K562 (cell line): Measurements from ENCODE around the gene ZMAT2. TPM values are rescaled to one million over a fixed set of nuclear protein-coding genes. Genes with fewer than 3 reads are reported as not detected.

Source experiments
- DACH1 ChIP-seq: fragments of 450-650 bp; IDR thresholded peaks from 2 replicates; pipeline ENCODE4 v1.6.1; 2018; ENCODE audit not compliant: partially characterized antibody
- ETS1 ChIP-seq: conservative IDR thresholded peaks from 2 replicates; pipeline ENCODE4 v1.6.1; 2011; ENCODE audit warnings: low read depth, mild to moderate bottlenecking, low read length; ENCODE audit not compliant: control insufficient read depth
- FOXA3 ChIP-seq, 2 experiments: fragments of 450-650 bp in 1 of 2; sonication (generic) in 1 of 2; formaldehyde crosslinking; IDR thresholded peaks in 1 of 2; conservative IDR thresholded peaks in 1 of 2; 2 replicates each; pipeline versions ENCODE4 v1.4.0 to v1.8.0; 2020 to 2022; ENCODE audit warnings: mild to moderate bottlenecking in 2 of 2, missing genetic modification reagents in 1 of 2
- HNRNPH1 ChIP-seq: fragments of 200-400 bp; formaldehyde crosslinking; optimal IDR thresholded peaks from 2 replicates; pipeline ENCODE3; 2017; ENCODE audit warnings: low read depth, mild to moderate bottlenecking, low read length, moderate library complexity
- HNRNPLL ChIP-seq: fragments of 200-400 bp; formaldehyde crosslinking; IDR thresholded peaks from 2 replicates; pipeline ENCODE4 v1.6.1; 2017; ENCODE audit warnings: low read length, low read depth, mild to moderate bottlenecking; ENCODE audit not compliant: poor library complexity, severe bottlenecking
- LCOR ChIP-seq: sonication (generic); formaldehyde crosslinking; IDR thresholded peaks from 2 replicates; pipeline ENCODE4 v1.8.0; 2022; ENCODE audit warnings: mild to moderate bottlenecking, missing genetic modification reagents
- NBN ChIP-seq: fragments of 450-650 bp; IDR thresholded peaks from 2 replicates; pipeline ENCODE4 v1.6.1; 2016; ENCODE audit warnings: low read depth, mild to moderate bottlenecking
- NR2F6 ChIP-seq: fragments of 450-650 bp; formaldehyde crosslinking; IDR thresholded peaks from 2 replicates; pipeline ENCODE4 v1.4.0; 2020; ENCODE audit warnings: mild to moderate bottlenecking
- NR4A1 ChIP-seq, 2 experiments: fragments of 250-450 bp in 1 of 2; fragments of 450-650 bp in 1 of 2; sonication (Bioruptor Pico) in 1 of 2; IDR thresholded peaks; 2 replicates each; pipeline versions ENCODE4 v1.4.0 to v1.6.1; 2016 to 2020; ENCODE audit warnings: mild to moderate bottlenecking in 2 of 2, missing compliant biosample characterization in 1 of 2, missing genetic modification characterization in 1 of 2, moderate library complexity in 1 of 2
- POLR2AphosphoS5 ChIP-seq: IDR thresholded peaks from 2 replicates; pipeline ENCODE4 v1.6.1; 2011; ENCODE audit warnings: mild to moderate bottlenecking, low read depth, low read length, moderate library complexity; ENCODE audit not compliant: control insufficient read depth, insufficient read depth
- PTBP1 ChIP-seq: fragments of 200-400 bp; formaldehyde crosslinking; IDR thresholded peaks from 2 replicates; pipeline ENCODE4 v1.6.1; 2017; ENCODE audit warnings: low read depth, low read length
- SMARCE1 ChIP-seq: fragments of 450-650 bp; IDR thresholded peaks from 2 replicates; pipeline ENCODE4 v1.7.1; 2016; ENCODE audit warnings: mild to moderate bottlenecking
- SMC3 ChIP-seq: conservative IDR thresholded peaks from 2 replicates; pipeline ENCODE4 v1.6.1; 2011; ENCODE audit warnings: low read depth, low read length, improper control_type of control experiment; ENCODE audit not compliant: insufficient read depth
- SP2 ChIP-seq: IDR thresholded peaks from 2 replicates; pipeline ENCODE4 v1.6.1; 2011; ENCODE audit warnings: mild to moderate bottlenecking, low read depth, low read length, moderate library complexity; ENCODE audit not compliant: poor library complexity, severe bottlenecking; ENCODE audit errors: extremely low read depth
- SPI1 ChIP-seq: IDR thresholded peaks from 2 replicates; pipeline ENCODE4 v1.6.1; 2011; ENCODE audit warnings: low read depth, low read length, control low read depth, borderline replicate concordance
- XRCC3 ChIP-seq: fragments of 450-650 bp; IDR thresholded peaks from 2 replicates; pipeline ENCODE4 v1.6.1; 2017; ENCODE audit warnings: mild to moderate bottlenecking, moderate library complexity
- XRCC5 ChIP-seq: fragments of 200-400 bp; formaldehyde crosslinking; IDR thresholded peaks from 2 replicates; pipeline ENCODE4 v1.6.1; 2017; ENCODE audit warnings: low read depth, mild to moderate bottlenecking, low read length
- ZC3H8 ChIP-seq: fragments of 450-650 bp; IDR thresholded peaks from 2 replicates; pipeline ENCODE4 v1.6.1; 2017
- ZNF316 ChIP-seq: fragments of 450-650 bp; IDR thresholded peaks from 2 replicates; pipeline ENCODE4 v1.6.1; 2016
- ZNF431 ChIP-seq: sonication (generic); formaldehyde crosslinking; IDR thresholded peaks from 2 replicates; pipeline ENCODE4 v1.8.0; 2022; ENCODE audit warnings: mild to moderate bottlenecking, missing genetic modification reagents
- ZSCAN32 ChIP-seq: fragments of 450-650 bp; formaldehyde crosslinking; IDR thresholded peaks from 2 replicates; pipeline ENCODE4 v1.4.0; 2020; ENCODE audit warnings: mild to moderate bottlenecking, moderate library complexity
- polyA plus RNA-seq, 8 experiments: library from polyadenylated mRNA; depleted of rRNA in 4 of 8; stranded (reverse) in 5 of 8; unstranded in 3 of 8; fragments of >200 nt; fragmentation: Nextera tagmentation in 2 of 8; fragmentation: Illumina TruSeq in 1 of 8; extraction: Ambion mirVana in 2 of 8; extraction: Trizol in 1 of 8; gene quantifications; 2 replicates each; pipeline versions ENCODE4 v1.2.1 to v1.2.3, GENCODE V29; 2011 to 2014; ENCODE audit warnings: inconsistent platforms in 1 of 8, missing spikeins in 1 of 8
- total RNA-seq, 7 experiments: library from RNA; depleted of rRNA in 6 of 7; stranded (reverse); fragments of >200 nt in 6 of 7; fragmentation: Illumina TruSeq in 2 of 7; extraction: Trizol in 2 of 7; gene quantifications; 2 replicates each; pipeline versions ENCODE4 v1.2.1 to v1.2.3, GENCODE V29; 2011 to 2021; ENCODE audit warnings: low replicate concordance in 1 of 7
- TF ChIP-seq, protein P1 (sequence below): fragments of 150-350 bp; conservative IDR thresholded peaks from 2 replicates; pipeline ENCODE4 v1.6.1; 2014; ENCODE audit warnings: low read length
- TF ChIP-seq, protein P2 (sequence below): sonication (generic); formaldehyde crosslinking; IDR thresholded peaks from 2 replicates; pipeline ENCODE4 v1.8.1; 2023; ENCODE audit warnings: mild to moderate bottlenecking, missing genetic modification reagents

The ZMAT2 gene
- total and polyA plus RNA-seq, 9 of the 15 experiments (the other 6 are each of a cell fraction or from before 2014, with no cell fraction given) = 44.2 to 101 (median 69.2) TPM

DNA sequence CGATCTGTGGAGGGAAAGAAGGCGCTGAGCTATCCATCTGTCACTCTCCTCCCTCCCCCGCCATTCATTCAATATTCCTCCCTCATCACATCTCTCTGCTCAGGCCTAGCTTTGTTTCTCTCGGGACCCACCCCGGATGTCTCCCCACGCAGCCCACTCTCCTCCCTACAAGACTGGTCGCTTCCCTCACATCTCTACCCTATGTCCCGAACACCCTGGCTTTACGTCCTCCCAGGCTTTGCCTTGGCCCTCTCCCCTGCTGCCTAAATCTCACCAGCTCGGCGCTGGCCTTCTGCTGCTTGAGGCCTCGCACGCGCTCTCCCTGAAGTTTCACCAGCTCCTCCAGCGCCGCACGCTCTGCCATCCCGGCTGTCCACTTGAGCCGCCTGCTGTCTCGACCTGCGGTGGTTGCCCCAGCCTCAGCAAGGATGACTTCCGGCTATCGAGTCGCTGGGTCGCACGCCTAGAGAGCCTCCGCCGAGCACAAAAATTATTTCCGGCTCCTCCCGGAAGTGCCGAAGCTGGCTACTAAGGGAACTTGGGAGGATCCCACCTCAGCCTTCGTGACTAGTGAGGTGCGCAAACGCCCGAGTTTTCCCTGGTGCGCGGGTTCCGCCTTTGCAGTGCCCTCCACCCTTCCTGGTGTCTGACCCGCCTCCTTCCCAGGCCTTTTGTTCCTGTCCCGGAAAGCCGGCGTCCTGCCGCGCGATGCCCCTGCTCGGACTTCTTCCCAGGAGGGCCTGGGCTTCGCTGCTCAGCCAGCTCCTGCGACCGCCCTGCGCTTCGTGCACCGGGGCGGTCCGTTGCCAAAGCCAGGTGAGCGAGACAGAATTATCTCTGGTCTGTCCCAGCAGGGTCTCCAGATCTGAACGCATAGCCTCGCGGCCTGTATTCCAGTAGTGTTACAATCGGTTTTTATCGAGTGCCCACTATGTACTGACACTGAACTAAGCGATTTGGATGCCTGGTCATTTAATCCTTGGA, 9.0 kb upstream of the ZMAT2 start, which contains the start of the genes HARS1 and HARS2 (continued):
- TF ChIP-seq ETS1 (peak; percentile 65; the same call in 1 of the 2 replicates), HNRNPLL (peak; percentile 86), ZSCAN32 (CRISPR knock-in tag) (no peak), SMARCE1 (peak; percentile 46), NR2F6 (CRISPR knock-in tag) (no peak), XRCC3 (no peak), NBN (peak; percentile 75), DACH1 (no peak), ZC3H8 (no peak), PTBP1 (no peak), SP2 (peak; percentile 91), SMC3 (no peak), NR4A1 (CRISPR knock-in tag; IDR thresholded peaks at IDR 0.05) (no peak), NR4A1 (tag; IDR thresholded peaks at IDR 0.05) (0 out of 2 replicates have a peak, but pooled peaks have one; percentile 45), POLR2AphosphoS5 (peak; percentile 79), ZNF316 (no peak), ZNF431 (CRISPR knock-in tag) (peak; percentile 84), FOXA3 (CRISPR knock-in tag; conservative IDR thresholded peaks at IDR 0.05 in 1 of 2, IDR thresholded peaks at IDR 0.05 in 1 of 2) (peak in 1 of 2 experiments; percentile 26; a peak in 1 of 4 replicates), LCOR (CRISPR knock-in tag) (peak; percentile 41; the same call in 1 of the 2 replicates), SPI1 (no peak), XRCC5 (0 out of 2 replicates have a peak, but pooled peaks have one; percentile 49), HNRNPH1 (no peak)
- TF ChIP-seq, protein P1, sequence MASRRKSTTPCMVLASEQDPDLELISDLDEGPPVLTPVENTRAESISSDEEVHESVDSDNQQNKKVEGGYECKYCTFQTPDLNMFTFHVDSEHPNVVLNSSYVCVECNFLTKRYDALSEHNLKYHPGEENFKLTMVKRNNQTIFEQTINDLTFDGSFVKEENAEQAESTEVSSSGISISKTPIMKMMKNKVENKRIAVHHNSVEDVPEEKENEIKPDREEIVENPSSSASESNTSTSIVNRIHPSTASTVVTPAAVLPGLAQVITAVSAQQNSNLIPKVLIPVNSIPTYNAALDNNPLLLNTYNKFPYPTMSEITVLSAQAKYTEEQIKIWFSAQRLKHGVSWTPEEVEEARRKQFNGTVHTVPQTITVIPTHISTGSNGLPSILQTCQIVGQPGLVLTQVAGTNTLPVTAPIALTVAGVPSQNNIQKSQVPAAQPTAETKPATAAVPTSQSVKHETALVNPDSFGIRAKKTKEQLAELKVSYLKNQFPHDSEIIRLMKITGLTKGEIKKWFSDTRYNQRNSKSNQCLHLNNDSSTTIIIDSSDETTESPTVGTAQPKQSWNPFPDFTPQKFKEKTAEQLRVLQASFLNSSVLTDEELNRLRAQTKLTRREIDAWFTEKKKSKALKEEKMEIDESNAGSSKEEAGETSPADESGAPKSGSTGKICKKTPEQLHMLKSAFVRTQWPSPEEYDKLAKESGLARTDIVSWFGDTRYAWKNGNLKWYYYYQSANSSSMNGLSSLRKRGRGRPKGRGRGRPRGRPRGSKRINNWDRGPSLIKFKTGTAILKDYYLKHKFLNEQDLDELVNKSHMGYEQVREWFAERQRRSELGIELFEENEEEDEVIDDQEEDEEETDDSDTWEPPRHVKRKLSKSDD = no peak
- TF ChIP-seq, protein P2, sequence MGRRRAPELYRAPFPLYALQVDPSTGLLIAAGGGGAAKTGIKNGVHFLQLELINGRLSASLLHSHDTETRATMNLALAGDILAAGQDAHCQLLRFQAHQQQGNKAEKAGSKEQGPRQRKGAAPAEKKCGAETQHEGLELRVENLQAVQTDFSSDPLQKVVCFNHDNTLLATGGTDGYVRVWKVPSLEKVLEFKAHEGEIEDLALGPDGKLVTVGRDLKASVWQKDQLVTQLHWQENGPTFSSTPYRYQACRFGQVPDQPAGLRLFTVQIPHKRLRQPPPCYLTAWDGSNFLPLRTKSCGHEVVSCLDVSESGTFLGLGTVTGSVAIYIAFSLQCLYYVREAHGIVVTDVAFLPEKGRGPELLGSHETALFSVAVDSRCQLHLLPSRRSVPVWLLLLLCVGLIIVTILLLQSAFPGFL = 0 out of 2 replicates have a peak, but pooled peaks have one; percentile 53
